ENCODE data around the gene HES6. TPM values are rescaled to one million over a fixed set of nuclear protein-coding genes. Genes with fewer than 3 reads are reported as not detected.

The HES6 gene
- total and polyA plus RNA-seq, 2 of the 8 experiments (the other 6 are each of a cell fraction or from before 2014, with no cell fraction given), result 32.6 to 36.3 TPM

- Histone ChIP-seq H3K79me2 (ENCODE audit: control insufficient read depth in 1 of 2, insufficient read depth in 2 of 2, low read length in 2 of 2) (no peaks in the 10 kb centered on the region), H3K4me3 (ENCODE audit: extremely low read depth in 1 of 4, insufficient read depth in 2 of 4, low read depth in 3 of 4, low read length in 4 of 4) (peak overlapping the region; percentile 25 to 81 (median 44); a peak in 6 of 8 replicates), H4K5ac (ENCODE audit: insufficient read length, low read depth, low read length) (no peak overlapping the region), H2BK120ac (replicated peaks; ENCODE audit: low read depth, low read length) (no peak overlapping the region), H2BK12ac (ENCODE audit: low read depth, low read length) (no peak overlapping the region), H3K4ac (replicated peaks; ENCODE audit: insufficient read length, low read depth, low read length) (no peak overlapping the region), H3K27me3 (replicated peaks in 1 of 4; ENCODE audit: control insufficient read depth in 3 of 4, extremely low read depth in 1 of 4, insufficient read depth in 3 of 4, low read length in 3 of 4) (peaks cover 11 to 59% (median 49%) of the 10 kb centered on the region in 4 experiments), H3K79me1 (ENCODE audit: low read depth, low read length) (no peaks in the 10 kb centered on the region), H3K18ac (ENCODE audit: extremely low read depth, low read length) (peak overlapping the region; percentile 78), H2BK15ac (ENCODE audit: low read length) (0 out of 2 replicates have a peak overlapping the region, but pooled peaks have one; percentile 46), H3K9ac (replicated peaks in 1 of 4; ENCODE audit: extremely low read depth in 1 of 4, low read depth in 3 of 4, low read length in 3 of 4) (peak overlapping the region in 2 of 4 experiments; percentile 54 to 65; a peak in 4 of 7 replicates), H3K23me2 (ENCODE audit: low read depth, low read length) (peaks cover 18% of the 10 kb centered on the region; the same call in 1 of the 2 replicates), H3K14ac (ENCODE audit: insufficient read length) (no peak overlapping the region), H2AFZ (ENCODE audit: low read length) (no peak overlapping the region), H3K4me2 (ENCODE audit: insufficient read depth in 1 of 2, low read depth in 2 of 2, low read length in 2 of 2) (peak overlapping the region; percentile 70 to 94), H3K23ac (ENCODE audit: insufficient read length) (no peak overlapping the region), H4K8ac (ENCODE audit: extremely low read depth, insufficient read depth, low read length) (peak overlapping the region; percentile 59), H4K20me1 (replicated peaks in 1 of 2; ENCODE audit: control insufficient read depth in 1 of 2, insufficient read depth in 2 of 2, low read length in 2 of 2) (peaks cover 0 to 10% of the 10 kb centered on the region in 2 experiments), H4K91ac (replicated peaks; ENCODE audit: insufficient read length, low read length) (no peak overlapping the region), H3K36me3 (ENCODE audit: control insufficient read depth in 2 of 4, insufficient read depth in 4 of 4, low read length in 3 of 4) (peaks cover 0 to 7% (median 0%) of the 10 kb centered on the region in 4 experiments; a peak in 1 of 8 replicates), H3K56ac (replicated peaks; ENCODE audit: insufficient read length, low read depth, low read length) (no peak overlapping the region), H3K4me1 (replicated peaks in 1 of 4; ENCODE audit: control insufficient read depth in 3 of 4, insufficient read depth in 4 of 4, low read length in 3 of 4) (peaks cover 3 to 15% (median 7%) of the 10 kb centered on the region in 4 experiments), H2AK5ac (ENCODE audit: low read depth, low read length) (no peak overlapping the region), H3K9me3 (ENCODE audit: insufficient read depth in 2 of 2, low read depth in 1 of 2, low read length in 1 of 2) (peaks cover 0 to 10% of the 10 kb centered on the region in 2 experiments; a peak in 2 of 4 replicates), H2BK20ac (ENCODE audit: low read length) (no peak overlapping the region), H2BK5ac (ENCODE audit: low read depth, low read length) (no peak overlapping the region), H3K27ac (ENCODE audit: low read depth, low read length) (no peak overlapping the region)
- FAIRE-seq (no peak), DNase-seq (ENCODE audit: low read depth in 1 of 2, low spot score in 2 of 2) (no peak)
- POLR2A ChIA-PET (ENCODE audit: partially characterized antibody), result interaction anchor here (1.0 to 3.0 kb wide), 16 partner anchors 8 to 178 kb away, joined by 3 to 21 read pairs (median 5); partner anchors contain the start of gene PER2
- TF ChIP-seq KDM1A (IDR thresholded peaks at IDR 0.05; ENCODE audit: borderline replicate concordance, low read length), result no peak
- CTCF ChIA-PET (ENCODE audit: partially characterized antibody), result no interaction called here
- WGBS, 2 experiments (ENCODE audit: extremely low coverage in 1 of 2, insufficient coverage in 1 of 2, insufficient read length in 1 of 2, insufficient replicate concordance in 2 of 2, low coverage in 1 of 2, low lambda C conversion rate in 2 of 2, missing lambda C conversion rate in 1 of 2), result 0% methylated on average over 4 of the region's 43 CpGs; no CpG with 5 or more reads in 1 of the 2 experiments
These were observed 335 bp downstream of the HES6 start for GRCh38 chr2:238239543-238239862.
